Erythroblast (primary cell): ENCODE measurements around the gene SKA3.
"Not testable (repeated sequence)": the region's sequence is repeated elsewhere in the genome, so short reads cannot be mapped to it uniquely, and the experiment has no call there.

Experiments used
- DNase-seq, 2 experiments: peaks; one replicate each; lab custom pipeline; 2025; lab: John Stamatoyannopoulos, UW
- GATA1 ChIP-seq: IDR thresholded peaks from 2 replicates; pipeline ENCODE4 v1.6.1; 2011; ENCODE audit warnings: low read depth, mild to moderate bottlenecking, control low read depth, low read length, moderate library complexity
- POLR2A ChIP-seq: IDR thresholded peaks from 2 replicates; pipeline ENCODE4 v1.6.1; 2011; ENCODE audit warnings: mild to moderate bottlenecking, low read length

Gene SKA3

GRCh38 chr13:21138561-21138960 lies 37.8 kb downstream of the SKA3 start:
- TF ChIP-seq GATA1 (no peak), POLR2A (no peak)

DNA sequence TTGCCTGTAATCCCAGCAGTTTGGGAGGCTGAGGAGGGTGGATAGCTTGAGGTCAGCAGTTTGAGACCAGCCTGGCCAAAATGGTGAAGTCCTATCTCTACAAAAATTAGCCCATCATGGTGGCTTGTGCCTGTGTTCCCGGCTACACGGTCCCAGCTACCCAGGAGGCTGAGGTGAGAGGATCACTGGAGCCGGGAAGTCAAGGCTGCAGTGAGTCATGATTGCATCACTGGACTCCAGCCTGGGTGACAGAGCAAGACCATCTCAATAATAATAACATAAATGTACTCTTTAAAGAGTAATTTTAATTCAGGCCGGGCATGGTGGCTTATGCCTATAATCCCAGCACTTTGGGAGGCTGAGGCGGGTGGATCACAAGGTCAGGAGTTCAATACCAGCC lies 38.7 kb downstream of the SKA3 start:
- TF ChIP-seq POLR2A (no peak), GATA1 (no peak)
- peak in 1 of 2 experiments; percentile 26 for DNase-seq

More at GRCh38 chr13:21138561-21138960, 37.8 kb downstream of the SKA3 start:
- no peak for DNase-seq

- not testable (repeated sequence) for DNase-seq
Measured at GRCh38 chr13:21135833-21136232, 40.5 kb downstream of the SKA3 start.

- TF ChIP-seq POLR2A (no peak), GATA1 (no peak)
- DNase-seq, result no peak
Measured at GRCh38 chr13:21134475-21134874, 41.9 kb downstream of the SKA3 start.

- TF ChIP-seq GATA1 (no peak), POLR2A (no peak)
- no peak for DNase-seq
Measured at GRCh38 chr13:21133077-21133476, 43.3 kb downstream of the SKA3 start.

- TF ChIP-seq GATA1 (no peak), POLR2A (no peak)
- DNase-seq, result no peak
Measured at GRCh38 chr13:21130116-21130515, 46.2 kb downstream of the SKA3 start.

- no peak for DNase-seq
- TF ChIP-seq POLR2A (no peak), GATA1 (no peak)
Measured at GRCh38 chr13:21124852-21125251, 51.5 kb downstream of the SKA3 start.

- DNase-seq, result no peak
- TF ChIP-seq POLR2A (no peak), GATA1 (no peak)
Measured at GRCh38 chr13:21123956-21124355, 52.4 kb downstream of the SKA3 start.

DNA sequence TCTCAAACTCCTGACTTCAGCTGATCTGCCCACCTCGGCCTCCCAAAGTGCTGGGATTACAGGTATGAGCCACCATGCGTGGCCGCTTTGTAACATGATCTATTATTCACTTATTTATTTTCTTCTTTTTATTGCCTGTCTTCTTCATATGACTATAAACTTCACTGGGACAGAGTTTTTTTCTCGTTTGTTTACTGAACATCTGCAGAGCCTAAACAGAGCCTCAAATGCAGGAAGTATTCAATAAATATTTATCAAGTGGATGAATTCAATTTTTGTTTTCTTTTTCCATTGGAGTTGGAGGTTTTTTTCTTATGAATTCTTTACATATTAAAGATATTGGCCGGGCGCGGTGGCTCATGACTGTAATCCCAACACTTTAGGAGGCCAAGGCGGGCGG lies 54.7 kb downstream of the SKA3 start:
- DNase-seq, result no peak
- no peak for TF ChIP-seq GATA1
- TF ChIP-seq POLR2A, result no peak

GRCh38 chr13:21120191-21120590 lies 56.2 kb downstream of the SKA3 start:
- no peak for TF ChIP-seq GATA1
- no peak for TF ChIP-seq POLR2A
- peak in 1 of 2 experiments; percentile 27 for DNase-seq

- TF ChIP-seq GATA1 (no peak), POLR2A (no peak)
- DNase-seq, result no peak
Measured at GRCh38 chr13:21119526-21119925, 56.8 kb downstream of the SKA3 start.

DNA sequence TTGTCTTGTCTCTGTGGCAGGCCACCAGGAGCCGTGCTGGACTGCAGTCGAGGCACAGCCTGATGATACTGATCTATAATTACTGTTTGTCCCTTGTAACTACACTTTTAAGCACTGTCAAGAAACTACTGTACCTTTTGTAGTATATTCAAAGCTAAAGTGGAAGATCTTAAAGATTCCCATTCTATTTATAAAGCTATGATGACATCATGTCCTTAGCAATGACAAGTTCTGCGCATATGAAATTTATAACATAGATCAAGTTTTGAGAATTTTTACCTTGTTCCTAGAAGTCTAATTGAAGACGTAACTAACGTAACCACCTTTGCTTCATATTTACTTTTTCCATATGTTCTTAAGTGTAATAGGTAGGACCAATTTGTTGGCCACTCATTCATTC lies 58.2 kb downstream of the SKA3 start:
- no peak for DNase-seq
- no peak for TF ChIP-seq POLR2A
- no peak for TF ChIP-seq GATA1

DNA sequence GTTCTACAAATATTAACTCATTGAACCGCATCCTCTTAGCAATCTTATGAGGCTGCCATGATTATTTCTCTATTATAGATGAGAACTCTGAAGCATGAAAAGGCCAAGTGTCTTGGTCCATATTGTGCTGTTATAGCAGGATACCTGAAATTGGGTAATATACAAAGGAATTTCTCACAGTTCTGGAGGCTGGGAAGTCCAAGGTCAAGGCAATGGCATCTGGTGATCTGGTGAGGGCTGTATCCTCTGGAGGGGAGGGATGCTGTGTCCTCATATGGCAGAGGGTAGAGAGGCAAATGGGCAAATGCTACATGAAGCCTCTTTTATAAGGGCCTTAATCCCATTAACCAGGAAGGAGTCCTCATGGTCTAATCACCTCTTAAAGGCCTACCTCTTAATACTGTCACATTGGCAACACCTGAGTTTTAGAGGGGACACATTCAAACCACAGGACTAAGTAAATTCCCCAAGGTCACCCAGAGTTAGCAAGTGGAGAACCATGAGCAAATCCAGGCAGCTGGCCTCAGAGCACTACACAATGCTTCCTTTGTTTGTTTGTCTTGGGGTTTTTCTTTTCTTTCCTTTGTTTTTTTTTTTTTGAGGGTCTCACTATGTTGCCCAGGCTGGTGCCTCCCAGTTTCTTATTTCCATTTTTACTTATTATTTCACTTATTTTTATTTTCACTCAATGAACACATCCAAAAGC lies 59.1 kb downstream of the SKA3 start:
- TF ChIP-seq POLR2A (no peak), GATA1 (no peak)
- DNase-seq, result no peak

DNA sequence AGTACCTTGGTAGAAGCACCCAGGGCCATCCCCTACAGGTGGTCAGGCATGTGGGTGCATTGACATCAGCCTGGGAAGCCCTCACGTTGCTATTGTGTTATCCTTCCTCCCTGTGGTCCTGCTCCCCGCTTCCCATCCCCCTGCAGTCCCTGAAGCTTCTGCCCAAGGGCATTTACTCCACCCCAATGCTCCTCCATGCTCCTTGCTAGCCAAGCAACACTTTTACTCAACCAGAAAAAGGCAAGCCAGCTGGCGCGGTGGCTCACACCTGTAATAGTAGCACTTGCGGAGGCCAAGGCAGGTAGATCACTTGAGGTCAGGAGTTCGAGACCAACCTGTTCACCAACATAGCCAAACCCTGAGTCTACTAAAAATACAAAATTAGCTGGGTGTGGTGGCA lies 60.2 kb downstream of the SKA3 start:
- TF ChIP-seq POLR2A (no peak), GATA1 (no peak)
- no peak for DNase-seq

GRCh38 chr13:21115231-21115630 lies 61.1 kb downstream of the SKA3 start:
- TF ChIP-seq POLR2A (no peak), GATA1 (no peak)

GRCh38 chr13:21111546-21111945 lies 64.8 kb downstream of the SKA3 start:
- no peak for DNase-seq
- no peak for TF ChIP-seq POLR2A
- no peak for TF ChIP-seq GATA1

More at GRCh38 chr13:21115231-21115630, 61.1 kb downstream of the SKA3 start:
- no peak for DNase-seq
